GM18861 (cell line): ENCODE measurements around the gene CABP5.

ENCODE experiments used
- ATAC-seq: cut with Tn5 transposase; IDR thresholded peaks from one replicate; pipeline ENCODE4 v1.9.1; 2021; ENCODE audit not compliant: unreplicated experiment

The CABP5 gene

GRCh38 chr19:48033604-48034003 lies 10.3 kb downstream of the CABP5 start:
- no peak for ATAC-seq

- ATAC-seq: no peak
These were observed 13.8 kb downstream of the CABP5 start for GRCh38 chr19:48030073-48030472.

- ATAC-seq: no peak
These were observed 14.4 kb downstream of the CABP5 start for GRCh38 chr19:48029431-48029830.

DNA sequence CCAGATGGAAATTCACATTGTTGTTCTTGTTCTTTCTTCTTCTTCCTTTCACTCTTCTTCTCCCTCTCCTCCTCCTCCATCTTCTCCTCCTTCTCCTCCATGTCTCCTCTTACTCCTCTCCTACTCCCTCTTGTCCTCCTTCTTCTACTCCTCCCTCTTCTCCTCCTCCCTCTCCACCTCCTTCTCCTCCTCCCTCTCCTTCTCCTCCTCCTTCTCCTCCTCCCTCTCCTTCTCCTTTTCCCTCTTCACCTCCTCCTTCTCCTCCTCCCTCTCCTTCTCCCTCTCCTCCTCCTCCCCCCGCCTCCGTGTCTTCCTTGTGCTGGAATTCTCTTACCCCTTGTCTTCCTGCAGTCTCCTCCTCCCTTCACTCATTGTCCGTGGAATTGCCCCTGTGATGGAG lies 18.4 kb downstream of the CABP5 start:
- ATAC-seq: no peak

- ATAC-seq: no peak
These were observed 20.4 kb downstream of the CABP5 start for GRCh38 chr19:48023518-48023917.

DNA sequence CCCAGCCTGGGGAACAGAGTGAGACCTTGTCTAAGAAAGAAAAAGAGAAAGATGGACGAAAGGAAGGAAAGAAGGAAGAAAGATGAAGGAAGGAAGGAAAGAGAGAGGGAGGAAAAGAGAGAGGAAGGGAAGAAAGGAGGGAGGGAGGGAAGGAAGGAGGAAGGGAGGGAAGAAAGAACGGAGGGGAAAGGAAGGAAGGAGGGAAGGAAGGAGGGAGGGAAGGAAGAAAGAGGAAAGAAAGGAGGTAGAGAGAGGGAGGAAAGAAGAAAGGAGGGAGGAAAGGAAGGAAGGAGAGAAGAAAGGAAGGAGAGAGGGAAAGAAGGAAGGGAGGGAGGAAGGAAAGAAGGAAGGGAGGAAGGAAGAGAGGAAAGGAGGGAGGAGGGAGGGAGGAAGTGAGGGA lies 20.9 kb downstream of the CABP5 start:
- ATAC-seq: no peak

GRCh38 chr19:48020686-48021085 lies 23.2 kb downstream of the CABP5 start:
- ATAC-seq: no peak

GRCh38 chr19:48010932-48011758 lies 32.7 kb downstream of the CABP5 start:
- no peak for ATAC-seq

GRCh38 chr19:48006762-48007161 lies 37.1 kb downstream of the CABP5 start:
- no peak for ATAC-seq

DNA sequence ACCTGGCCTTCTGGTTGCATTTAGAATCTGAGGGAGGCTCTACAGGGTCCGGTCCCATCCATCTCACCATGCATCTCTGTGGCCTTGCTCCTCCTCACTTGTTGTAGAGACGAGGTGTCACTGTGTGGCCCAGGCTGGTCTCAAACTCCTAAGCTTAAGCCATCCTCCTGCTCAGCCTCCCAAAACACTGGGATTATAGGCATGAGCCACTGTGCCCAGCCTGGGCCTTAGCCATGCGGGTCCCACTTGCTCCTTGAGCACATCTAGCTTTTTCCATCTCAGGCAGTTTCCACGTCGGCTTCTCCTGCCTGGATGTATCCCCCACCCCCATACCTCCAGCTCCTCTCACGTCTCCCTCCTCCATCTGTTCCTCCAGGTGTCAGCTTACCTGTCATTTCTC lies 39.6 kb downstream of the CABP5 start:
- no peak for ATAC-seq

GRCh38 chr19:48000846-48001245 lies 43.0 kb downstream of the CABP5 start:
- no peak for ATAC-seq

DNA sequence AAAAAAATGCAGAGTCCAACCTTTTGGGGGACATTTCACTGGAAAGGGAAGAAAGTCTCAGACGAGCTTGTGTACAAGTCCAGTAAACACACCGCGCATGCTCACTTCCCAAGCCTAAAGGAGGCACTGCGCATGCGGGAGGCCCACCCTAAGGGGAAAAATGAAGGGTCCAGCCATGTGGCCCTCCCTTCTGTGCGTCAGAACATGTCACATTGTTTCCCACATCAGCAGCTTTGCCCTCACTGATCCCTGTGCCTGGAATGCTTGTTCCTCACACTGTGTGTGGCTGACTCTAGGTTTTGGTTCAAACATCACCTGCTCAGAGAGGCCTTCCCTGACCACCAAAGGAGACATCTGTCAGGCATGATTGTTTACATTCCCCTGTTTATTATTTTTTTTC lies 45.1 kb downstream of the CABP5 start:
- ATAC-seq: no peak

DNA sequence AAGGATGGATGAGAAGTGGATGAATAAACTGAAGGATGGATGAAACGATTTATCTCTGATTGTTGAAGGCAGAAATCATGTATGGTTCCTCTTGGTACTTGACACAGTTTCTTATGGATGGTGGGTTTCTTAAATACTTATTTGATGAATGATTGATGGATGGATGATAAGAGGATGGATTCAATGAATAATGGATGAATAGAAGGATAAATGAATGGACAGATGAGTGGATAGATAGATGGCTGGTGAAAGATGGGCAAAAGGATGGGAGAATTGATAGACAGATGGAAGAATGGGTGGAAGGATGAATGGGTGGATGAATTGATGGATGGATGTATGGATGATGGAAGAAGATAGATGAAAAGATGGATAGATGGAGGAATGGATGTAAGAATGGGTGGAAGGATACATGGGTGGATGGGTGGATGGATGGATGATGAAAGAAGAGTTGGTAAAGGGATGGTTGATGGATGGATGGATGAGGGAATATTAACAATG lies 47.6 kb downstream of the CABP5 start:
- no peak for ATAC-seq

GRCh38 chr19:47994209-47994802 lies 49.6 kb downstream of the CABP5 start, which contains the start of gene ELSPBP1:
Gene ELSPBP1 (plus strand): TSS chr19:47994632. CDS start chr19:48008668, 14,036 bp downstream.
- ATAC-seq: no peak

DNA sequence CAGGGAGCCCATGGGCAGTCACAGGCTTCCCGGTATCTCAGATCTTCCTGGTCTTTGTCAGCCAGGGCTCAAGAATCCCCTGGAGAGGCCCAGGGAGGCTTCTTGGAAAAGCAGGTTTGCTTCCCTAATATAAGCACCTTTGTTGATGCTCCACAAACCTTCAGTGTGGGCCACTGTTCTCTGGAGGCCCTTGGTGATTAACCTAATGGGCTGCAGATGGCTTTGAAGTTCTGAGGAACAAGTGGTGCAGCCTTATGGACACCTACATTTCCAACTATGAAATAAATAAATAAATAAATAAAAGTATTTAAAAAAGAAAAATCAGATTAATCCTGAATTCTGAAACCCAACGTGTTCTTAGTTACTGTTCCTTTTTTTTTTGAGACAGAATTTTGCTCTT lies 51.8 kb downstream of the CABP5 start, which contains the start of gene BSPH1:
Gene BSPH1, minus strand, starts transcription at position 101 of the 400 bp plus-strand sequence. Its CDS starts 89 bp downstream, at position 12.
- ATAC-seq: no peak

DNA sequence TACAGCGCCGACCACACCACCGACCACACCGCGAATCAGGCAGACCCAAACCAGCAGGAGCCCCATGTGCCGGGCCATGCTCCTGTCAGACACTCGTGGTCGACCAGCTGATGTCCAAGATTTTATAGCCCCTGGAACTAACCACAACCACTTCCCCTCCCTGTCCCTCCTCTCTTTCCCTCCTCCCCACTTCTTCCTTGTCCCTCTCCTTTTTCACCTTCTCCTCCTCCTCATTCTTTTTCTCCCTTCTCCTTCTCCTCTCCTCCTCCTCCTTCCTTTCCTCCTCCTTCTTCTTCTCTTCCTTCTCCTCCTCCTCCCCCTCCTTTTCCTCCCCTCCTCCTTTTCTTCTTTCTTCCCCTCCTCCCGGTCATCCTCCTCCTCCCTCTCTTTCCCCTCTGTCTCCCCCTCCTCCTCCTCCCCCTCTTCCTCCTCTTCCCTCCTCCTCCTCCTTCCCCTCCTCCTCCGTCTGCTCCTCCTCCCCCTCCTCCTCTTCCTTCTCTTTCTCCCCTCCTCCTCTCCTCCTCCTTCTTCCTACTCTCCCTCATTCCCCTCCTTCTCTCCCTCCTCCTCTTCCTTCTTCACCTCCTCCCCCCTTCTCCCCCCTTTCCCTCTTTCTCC lies 52.6 kb downstream of the CABP5 start:
- no peak for ATAC-seq
